SIG-M5 (cell line): ENCODE results near the gene IRAK2.

Experiments used
- DNase-seq: peaks from one replicate; lab custom pipeline; 2025; lab: John Stamatoyannopoulos, UW

IRAK2 gene

GRCh38 chr3:10281951-10282350, 117.2 kb downstream of the IRAK2 start:
- no peak for DNase-seq

GRCh38 chr3:10283638-10284037, 118.9 kb downstream of the IRAK2 start:
- DNase-seq = no peak

- DNase-seq = no peak
Observed at GRCh38 chr3:10284496-10284895, 119.8 kb downstream of the IRAK2 start.

GRCh38 chr3:10285272-10286132, 120.8 kb downstream of the IRAK2 start:
- no peak for DNase-seq

- no peak for DNase-seq
Observed at GRCh38 chr3:10286133-10286524, 121.4 kb downstream of the IRAK2 start.

- no peak for DNase-seq
Observed at GRCh38 chr3:10286596-10287295, 122.0 kb downstream of the IRAK2 start.

- no peak for DNase-seq
Observed at GRCh38 chr3:10287936-10288574, 123.3 kb downstream of the IRAK2 start.

GRCh38 chr3:10288575-10288960, 123.8 kb downstream of the IRAK2 start:
- DNase-seq = no peak

- DNase-seq = no peak
Observed at GRCh38 chr3:10289077-10289476, 124.4 kb downstream of the IRAK2 start.

- no peak for DNase-seq
Observed at GRCh38 chr3:10289787-10290355, 125.2 kb downstream of the IRAK2 start.

- no peak for DNase-seq
Observed at GRCh38 chr3:10290481-10291176, 125.9 kb downstream of the IRAK2 start.

- no peak for DNase-seq
Observed at GRCh38 chr3:10291641-10292040, 126.9 kb downstream of the IRAK2 start.

- DNase-seq = no peak
Observed at GRCh38 chr3:10292505-10293419, 128.0 kb downstream of the IRAK2 start, which contains the start of gene GHRL. Gene GHRL, minus strand, starts transcription at chr3:10292947. Its CDS starts 2,767 bp downstream, at chr3:10290180.
